NCI-H460 (cell line): Measurements from ENCODE around the gene GALK1. TPM values are rescaled to one million over a fixed set of nuclear protein-coding genes. Genes with fewer than 3 reads are reported as not detected.

Experiments used
- DNase-seq: peaks from one replicate; pipeline ENCODE4 v3.0.0-alpha.2; 2016; ENCODE audit warnings: low read depth; ENCODE audit errors: extremely low read depth
- total RNA-seq: library from RNA; depleted of rRNA; stranded (reverse); fragments of >200 nt; shearing (Covaris generic); gene quantifications from 2 replicates; pipeline ENCODE4 v1.2.3, GENCODE V29; 2014; rRNA removed

Gene GALK1
- total RNA-seq, 1 experiment from 2014 or later, result 21.6 TPM

DNA sequence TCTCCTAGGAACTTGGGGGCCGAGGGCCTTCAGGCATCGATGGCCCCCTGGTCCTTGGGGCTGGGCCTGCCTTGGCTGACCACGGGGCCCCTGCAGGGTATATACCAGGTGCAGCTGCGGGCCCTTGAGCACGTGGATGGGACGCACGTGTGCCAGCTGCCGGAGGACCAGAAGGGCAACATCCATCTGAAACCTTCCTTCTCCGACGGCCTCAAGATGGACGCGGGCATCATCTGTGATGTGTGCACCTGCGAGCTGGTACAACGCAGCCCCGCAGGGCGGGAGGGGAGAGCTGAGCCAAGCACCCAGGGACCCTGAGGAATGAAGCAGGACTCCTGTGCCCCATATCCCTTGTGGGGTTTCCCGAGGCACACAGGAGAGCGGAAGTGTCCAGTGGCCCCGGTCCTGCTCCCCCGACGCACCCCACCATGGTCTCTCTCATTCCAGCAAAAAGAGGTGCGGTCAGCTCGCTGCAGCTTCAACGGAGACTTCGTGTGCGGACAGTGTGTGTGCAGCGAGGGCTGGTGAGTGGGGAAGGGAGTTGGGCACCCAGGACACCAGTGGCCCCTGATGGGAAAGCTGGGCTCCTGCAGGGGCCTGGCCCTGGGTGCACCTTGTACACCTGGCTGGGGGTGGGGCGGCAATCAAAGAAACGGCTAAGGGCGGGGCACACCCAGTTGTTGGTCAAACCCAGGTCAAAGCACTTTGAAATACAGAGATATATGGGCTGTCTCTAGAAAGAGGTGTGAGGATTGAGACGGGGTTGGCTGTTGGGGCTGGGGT lies 33.1 kb downstream of the GALK1 start:
- DNase-seq, result no peak

DNA sequence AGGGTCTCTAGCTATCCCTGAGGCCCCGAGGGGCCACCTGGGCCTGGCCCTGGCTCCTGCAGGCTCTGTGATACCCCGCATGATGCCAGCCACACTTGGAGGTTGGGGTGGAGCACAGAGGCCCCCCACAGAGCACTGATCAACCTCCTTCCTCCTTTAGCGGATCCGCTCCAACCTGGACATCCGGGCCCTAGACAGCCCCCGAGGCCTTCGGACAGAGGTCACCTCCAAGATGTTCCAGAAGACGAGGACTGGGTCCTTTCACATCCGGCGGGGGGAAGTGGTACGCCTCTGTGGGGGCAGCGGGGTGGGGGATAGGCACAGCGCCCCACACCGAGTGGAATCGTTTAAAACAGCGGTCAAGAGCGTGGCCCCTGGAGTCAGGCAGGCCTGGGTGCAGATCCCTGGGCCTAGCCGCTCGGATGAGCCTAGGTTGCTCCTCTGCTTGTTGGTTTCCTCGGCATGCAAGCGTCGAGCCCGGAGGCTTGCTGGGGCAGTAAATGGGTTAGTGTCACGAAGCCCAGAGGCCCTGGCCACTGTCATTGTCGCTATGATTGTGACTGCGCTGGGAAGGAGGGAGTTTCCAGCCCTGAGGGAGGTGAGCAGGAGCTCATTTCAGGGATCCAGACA lies 33.8 kb downstream of the GALK1 start:
- DNase-seq, result no peak

DNA sequence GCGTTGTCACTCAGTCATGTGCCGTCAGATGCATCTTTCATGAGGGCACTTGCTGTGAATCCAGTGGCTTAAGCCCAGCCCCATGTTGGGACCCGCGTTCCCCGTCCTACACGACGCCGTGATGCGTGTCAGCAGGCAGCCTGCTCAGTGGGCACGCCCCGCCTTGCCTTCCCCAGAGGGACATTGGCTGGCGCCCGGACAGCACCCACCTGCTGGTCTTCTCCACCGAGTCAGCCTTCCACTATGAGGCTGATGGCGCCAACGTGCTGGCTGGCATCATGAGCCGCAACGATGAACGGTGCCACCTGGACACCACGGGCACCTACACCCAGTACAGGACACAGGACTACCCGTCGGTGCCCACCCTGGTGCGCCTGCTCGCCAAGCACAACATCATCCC lies 34.9 kb downstream of the GALK1 start:
- no peak for DNase-seq

DNA sequence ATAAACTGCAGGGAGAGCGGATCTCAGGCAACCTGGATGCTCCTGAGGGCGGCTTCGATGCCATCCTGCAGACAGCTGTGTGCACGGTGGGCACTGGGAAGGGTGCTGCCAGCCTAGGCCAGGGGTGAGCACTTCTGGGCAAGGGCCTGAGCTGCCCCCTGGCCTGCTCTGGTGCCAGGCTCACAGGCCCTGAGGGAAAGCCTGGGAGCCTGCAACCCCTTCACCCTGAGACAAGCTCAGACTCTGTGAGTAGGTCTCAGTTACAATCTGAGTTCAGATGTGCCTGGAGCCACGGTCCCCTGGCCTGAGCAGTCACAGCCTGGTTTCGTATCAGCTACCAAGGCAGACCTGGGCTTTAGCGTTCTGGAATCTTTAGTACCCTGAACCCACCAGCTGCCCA lies 35.6 kb downstream of the GALK1 start:
- no peak for DNase-seq

- no peak for DNase-seq
Measured at GRCh38 chr17:75727391-75727790, 37.6 kb downstream of the GALK1 start.

DNA sequence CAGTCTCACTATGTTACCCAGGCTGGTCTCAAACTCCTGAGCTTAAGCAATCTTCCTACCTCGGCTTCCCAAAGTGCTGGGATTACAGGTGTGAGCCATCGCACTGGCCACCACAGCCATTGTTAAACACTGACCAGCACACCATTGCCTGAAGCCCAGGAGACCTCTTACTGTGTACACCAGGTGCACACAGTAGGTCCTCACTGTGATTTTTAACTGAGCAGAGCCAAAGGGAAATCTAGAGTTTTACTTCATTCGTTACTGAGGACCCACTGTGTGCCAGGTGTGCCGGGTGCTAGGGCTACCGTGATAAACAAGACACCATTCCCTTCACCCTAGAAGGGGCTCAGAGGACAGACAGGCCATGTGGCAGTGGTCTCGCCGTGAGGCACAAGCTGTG lies 39.5 kb downstream of the GALK1 start:
- no peak for DNase-seq

GRCh38 chr17:75724016-75725003 lies 40.7 kb downstream of the GALK1 start:
- no peak for DNase-seq

- peak; percentile 24 for DNase-seq
Measured at GRCh38 chr17:75723171-75723930, 41.6 kb downstream of the GALK1 start.

GRCh38 chr17:75722542-75723095 lies 42.4 kb downstream of the GALK1 start:
- DNase-seq, result no peak

- DNase-seq, result no peak
Measured at GRCh38 chr17:75722076-75722475, 42.9 kb downstream of the GALK1 start.

DNA sequence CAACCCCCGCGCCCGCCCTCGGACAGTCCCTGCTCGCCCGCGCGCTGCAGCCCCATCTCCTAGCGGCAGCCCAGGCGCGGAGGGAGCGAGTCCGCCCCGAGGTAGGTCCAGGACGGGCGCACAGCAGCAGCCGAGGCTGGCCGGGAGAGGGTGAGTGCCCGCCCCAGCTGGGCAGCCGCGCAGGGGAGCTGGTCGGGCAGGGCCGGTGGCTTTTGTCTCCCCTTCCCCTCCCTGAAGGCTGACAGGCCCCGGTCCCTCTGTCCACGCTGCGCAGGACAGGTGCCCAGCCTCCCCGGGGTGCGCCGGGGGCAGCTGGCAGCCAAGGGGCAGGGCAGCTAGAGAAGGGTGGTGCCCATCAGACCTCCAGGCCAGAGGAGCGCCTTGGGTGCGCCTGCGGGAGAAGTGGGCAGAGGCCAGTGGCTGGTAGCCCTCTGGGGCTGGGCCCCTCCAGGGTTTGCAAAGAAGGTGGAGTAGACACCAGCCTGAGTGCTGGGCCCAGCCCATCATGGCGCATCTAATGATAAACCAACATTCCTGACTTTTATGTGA lies 43.5 kb downstream of the GALK1 start:
- no peak for DNase-seq

DNA sequence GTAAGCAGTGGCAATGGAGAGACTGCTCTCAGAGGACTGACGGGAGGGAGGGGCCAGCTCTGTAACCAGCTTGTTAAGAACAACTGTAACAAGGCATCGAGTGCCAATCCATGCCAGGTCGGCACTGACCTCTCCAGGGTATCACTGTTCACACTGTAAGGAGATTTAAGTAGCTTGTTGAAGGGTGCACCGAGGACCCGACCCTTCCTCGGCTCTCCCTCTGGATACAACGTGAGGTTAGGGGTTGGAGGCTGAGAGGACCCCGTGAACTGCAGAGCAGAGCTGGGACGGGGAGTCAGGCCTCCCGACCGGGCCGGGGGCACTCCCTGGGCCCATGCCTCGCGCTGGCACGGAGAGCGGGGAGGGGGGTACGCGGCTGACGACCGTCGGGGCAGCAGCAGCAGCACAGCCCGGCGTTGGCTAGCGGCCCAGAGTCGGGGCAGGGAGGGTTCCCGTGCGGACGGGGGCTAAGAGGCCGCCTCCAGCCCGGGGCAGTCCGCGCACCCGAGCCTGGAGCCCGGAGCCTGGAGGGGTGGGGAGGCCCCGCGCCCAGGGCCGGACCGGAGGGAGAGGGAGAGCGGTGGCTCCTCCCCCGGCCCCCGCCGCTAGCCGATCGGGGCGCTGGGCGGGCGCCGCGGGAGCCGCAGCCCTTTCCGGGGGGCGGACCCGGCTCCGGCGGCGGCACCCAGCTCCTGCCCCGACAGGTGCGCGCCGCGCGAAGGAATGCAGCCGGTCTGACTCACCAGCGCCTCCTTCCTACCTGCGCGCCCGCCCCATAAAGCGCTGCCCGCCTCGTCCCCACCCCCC lies 44.1 kb downstream of the GALK1 start, which contains the start of gene ITGB4:
Gene ITGB4 (plus strand): TSS at position 804 of the 807 bp plus-strand sequence. CDS start 3,245 bp downstream, outside the sequence.
- no peak for DNase-seq

DNA sequence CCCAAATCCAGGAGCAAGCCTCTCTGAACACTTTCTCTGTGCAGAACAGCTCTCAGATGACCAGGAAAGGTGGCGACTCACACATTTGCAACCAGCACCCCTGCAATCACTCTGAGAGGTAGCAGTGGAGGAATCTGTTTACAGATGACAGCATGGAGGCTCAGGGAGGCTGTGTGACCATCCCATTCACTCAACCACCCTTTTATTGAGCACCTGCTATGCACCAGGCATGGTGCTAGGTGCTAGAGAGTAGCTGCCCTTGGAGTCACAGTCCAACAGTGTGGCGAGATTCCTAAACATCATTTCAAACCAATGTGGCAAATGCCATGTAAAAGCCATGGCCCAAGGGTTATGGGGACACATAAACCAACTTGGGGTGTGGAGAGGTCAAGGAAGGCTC lies 45.3 kb downstream of the GALK1 start:
- no peak for DNase-seq

- DNase-seq, result no peak
Measured at GRCh38 chr17:75712446-75712845, 52.5 kb downstream of the GALK1 start.

Other genes starting within 250 kb of the GALK1 start
- 4.8 and 6.0 TPM in 2 replicates for gene CASKIN2, start 249.7 kb downstream of the GALK1 start, total RNA-seq
- 17.3 and 27.2 TPM in 2 replicates for gene TSEN54, start 248.7 kb downstream of the GALK1 start, total RNA-seq
- gene LLGL2, start 239.5 kb downstream of the GALK1 start, total RNA-seq, result 8.8 and 9.2 TPM in 2 replicates
- gene MYO15B, start 177.4 kb downstream of the GALK1 start, total RNA-seq, result 1.2 and 2.9 TPM in 2 replicates
- 0.02 TPM in 1 of 2 replicates, not detected in the other for gene SMIM5, start 131.8 kb downstream of the GALK1 start, total RNA-seq
- gene RECQL5, start 98.0 kb downstream of the GALK1 start, total RNA-seq, result 23.5 and 25.5 TPM in 2 replicates
- gene SAP30BP, start 97.9 kb downstream of the GALK1 start, total RNA-seq, result 57.3 and 62.1 TPM in 2 replicates
- gene ITGB4, start 43.7 kb downstream of the GALK1 start, total RNA-seq, result 14.5 and 18.0 TPM in 2 replicates
- gene UNK, start 19.6 kb upstream of the GALK1 start, total RNA-seq, result 25.8 and 33.8 TPM in 2 replicates
- 0.57 and 0.66 TPM in 2 replicates for gene UNC13D, start 79.2 kb upstream of the GALK1 start, total RNA-seq
- 32.0 and 36.7 TPM in 2 replicates for gene WBP2, start 90.1 kb upstream of the GALK1 start, total RNA-seq
- gene TRIM47, start 113.4 kb upstream of the GALK1 start, total RNA-seq, result 38.0 and 50.4 TPM in 2 replicates
- 30.2 and 32.0 TPM in 2 replicates for gene TRIM65, start 131.8 kb upstream of the GALK1 start, total RNA-seq
- gene MRPL38, start 139.7 kb upstream of the GALK1 start, total RNA-seq, result 42.6 and 43.0 TPM in 2 replicates
- 6.8 and 9.1 TPM in 2 replicates for gene FBF1, start 175.8 kb upstream of the GALK1 start, total RNA-seq
- gene ACOX1, start 214.0 kb upstream of the GALK1 start, total RNA-seq, result 24.9 and 28.4 TPM in 2 replicates
- 18.2 and 18.9 TPM in 2 replicates for gene TEN1, start 214.0 kb upstream of the GALK1 start, total RNA-seq
- 4.8 and 7.7 TPM in 2 replicates for gene CDK3, start 235.7 kb upstream of the GALK1 start, total RNA-seq